ENCODE results near the gene ZNF593.

Gene ZNF593

DNA sequence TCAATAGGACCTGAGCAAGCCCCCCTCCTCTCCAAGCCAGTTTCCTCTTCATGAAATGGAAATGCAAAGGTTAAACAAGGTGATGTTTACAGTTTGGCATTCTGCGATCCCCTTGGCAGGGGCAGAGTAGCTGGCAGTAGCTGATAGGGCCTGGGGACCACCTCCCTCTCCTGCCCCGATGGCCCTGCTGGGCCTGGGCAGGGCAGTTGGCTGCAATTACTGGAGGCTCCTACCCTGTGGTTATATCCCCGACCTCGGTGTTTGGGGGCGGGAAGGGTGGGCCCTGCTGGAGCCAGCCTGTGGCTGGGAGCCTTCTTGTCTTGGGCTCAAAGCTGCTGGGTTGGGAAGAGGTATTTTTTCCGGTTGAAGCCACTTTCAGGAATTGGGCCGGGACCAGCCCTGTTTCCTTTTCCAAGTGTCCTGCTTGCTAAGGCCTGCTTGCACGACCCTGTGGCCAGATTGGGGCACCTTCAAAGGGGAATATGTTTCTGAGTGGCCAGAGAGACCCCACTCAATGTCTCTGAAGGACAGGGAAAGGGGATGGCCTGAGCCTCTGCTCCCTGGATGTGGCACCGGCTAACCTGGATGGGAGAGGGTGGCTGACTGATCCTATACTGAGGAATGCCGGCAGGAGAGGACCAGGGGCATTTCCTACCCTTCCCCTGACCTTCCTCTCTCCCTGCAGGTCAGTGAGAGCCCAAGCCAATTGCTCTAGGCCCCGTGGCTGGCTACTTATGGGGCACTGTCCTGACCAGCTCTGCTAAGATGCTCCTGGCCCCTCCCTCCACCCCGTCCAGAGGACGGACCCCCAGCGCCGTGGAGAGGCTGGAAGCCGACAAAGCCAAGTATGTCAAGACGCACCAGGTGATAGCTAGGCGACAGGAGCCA lies 8.9 kb upstream of the ZNF593 start:
- peak overlapping the region; percentile 30 for H3K4me3 ChIP-seq (ENCODE audit: low read depth, low read length)
- DNase-seq (ENCODE audit: low read depth, low spot score): no peak
- TF ChIP-seq, protein P1, sequence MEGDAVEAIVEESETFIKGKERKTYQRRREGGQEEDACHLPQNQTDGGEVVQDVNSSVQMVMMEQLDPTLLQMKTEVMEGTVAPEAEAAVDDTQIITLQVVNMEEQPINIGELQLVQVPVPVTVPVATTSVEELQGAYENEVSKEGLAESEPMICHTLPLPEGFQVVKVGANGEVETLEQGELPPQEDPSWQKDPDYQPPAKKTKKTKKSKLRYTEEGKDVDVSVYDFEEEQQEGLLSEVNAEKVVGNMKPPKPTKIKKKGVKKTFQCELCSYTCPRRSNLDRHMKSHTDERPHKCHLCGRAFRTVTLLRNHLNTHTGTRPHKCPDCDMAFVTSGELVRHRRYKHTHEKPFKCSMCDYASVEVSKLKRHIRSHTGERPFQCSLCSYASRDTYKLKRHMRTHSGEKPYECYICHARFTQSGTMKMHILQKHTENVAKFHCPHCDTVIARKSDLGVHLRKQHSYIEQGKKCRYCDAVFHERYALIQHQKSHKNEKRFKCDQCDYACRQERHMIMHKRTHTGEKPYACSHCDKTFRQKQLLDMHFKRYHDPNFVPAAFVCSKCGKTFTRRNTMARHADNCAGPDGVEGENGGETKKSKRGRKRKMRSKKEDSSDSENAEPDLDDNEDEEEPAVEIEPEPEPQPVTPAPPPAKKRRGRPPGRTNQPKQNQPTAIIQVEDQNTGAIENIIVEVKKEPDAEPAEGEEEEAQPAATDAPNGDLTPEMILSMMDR (IDR thresholded peaks at IDR 0.05; ENCODE audit: insufficient read depth, low read length, missing control alignments): no peak
- CTCF ChIA-PET: interaction anchor here (0.9 to 4.0 kb wide), 5 partner anchors 9 to 256 kb away, joined by 3 to 22 read pairs (median 5); partner anchors contain the start of gene ZNF593
- POLR2A ChIA-PET: no interaction called here

DNA sequence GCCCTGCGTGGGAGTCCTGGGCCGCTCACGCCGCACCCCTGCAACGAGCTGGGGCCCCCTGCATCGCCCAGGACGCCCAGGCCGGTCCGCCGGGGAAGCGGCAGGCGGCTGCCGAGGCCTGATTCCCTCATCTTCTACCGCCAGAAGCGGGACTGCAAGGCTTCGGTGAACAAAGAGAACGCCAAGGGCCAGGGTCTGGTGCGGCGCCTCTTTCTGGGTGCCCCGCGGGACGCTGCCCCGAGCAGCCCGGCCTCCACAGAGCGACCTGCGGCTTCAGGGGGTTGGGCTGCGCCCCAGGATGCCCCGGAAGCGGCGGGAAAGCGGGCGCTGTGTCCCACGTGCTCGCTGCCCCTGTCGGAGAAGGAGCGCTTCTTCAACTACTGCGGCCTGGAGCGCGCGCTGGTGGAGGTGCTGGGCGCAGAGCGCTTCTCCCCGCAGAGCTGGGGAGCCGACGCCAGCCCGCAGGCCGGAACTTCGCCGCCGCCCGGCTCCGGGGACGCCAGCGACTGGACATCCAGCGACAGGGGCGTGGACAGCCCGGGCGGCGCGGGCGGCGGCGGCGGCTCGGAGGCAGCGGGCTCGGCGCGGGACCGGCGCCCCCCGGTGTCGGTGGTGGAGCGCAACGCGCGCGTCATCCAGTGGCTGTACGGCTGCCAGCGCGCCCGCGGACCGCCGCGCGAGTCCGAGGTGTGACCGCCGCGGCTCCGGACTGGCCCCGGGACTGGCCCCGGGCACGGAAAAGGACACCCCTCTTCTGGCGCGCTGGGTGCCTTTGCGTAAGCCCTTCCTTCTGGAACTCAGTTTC lies 8.1 kb upstream of the ZNF593 start:
- no peak for DNase-seq (ENCODE audit: low read depth, low spot score)
- TF ChIP-seq, protein P1 (IDR thresholded peaks at IDR 0.05; ENCODE audit: insufficient read depth, low read length, missing control alignments): peak; percentile 18
- CTCF ChIA-PET: interaction anchor here (1.0 to 4.0 kb wide), 7 partner anchors 8 to 256 kb away, joined by 3 to 22 read pairs (median 5); partner anchors contain the start of gene ZNF593
- peak overlapping the region; percentile 30 for H3K4me3 ChIP-seq (ENCODE audit: low read depth, low read length)
- POLR2A ChIA-PET: no interaction called here

DNA sequence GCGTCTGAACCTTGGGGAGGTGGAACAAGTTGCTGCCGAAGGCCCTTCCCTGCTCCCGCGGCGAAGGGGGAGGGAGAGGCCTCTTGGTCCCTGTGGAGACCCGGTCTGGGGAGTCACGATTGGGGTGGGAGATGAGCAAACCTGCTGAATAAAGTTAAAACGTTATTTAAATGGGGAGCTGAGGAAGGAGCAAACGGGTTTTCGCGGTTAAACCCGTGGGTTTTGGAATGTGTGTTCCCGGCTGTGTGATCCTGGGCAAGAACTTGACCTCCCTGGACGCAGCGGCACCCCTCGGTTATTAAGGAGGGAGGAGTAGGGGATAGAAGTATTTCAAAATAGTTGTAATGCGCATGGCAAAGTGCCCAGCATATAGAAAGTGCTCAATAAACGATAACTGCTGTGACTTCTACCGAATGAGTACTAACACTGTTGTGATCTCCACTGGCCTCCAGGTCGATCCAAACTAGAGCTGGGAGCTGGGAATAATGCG lies 7.4 kb upstream of the ZNF593 start:
- TF ChIP-seq, protein P1 (IDR thresholded peaks at IDR 0.05; ENCODE audit: insufficient read depth, low read length, missing control alignments): no peak
- ChIA-PET POLR2A (no interaction called here), CTCF (interaction anchor here (0.9 to 4.0 kb wide), 6 partner anchors 12 to 128 kb away, joined by 3 to 22 read pairs (median 5); no protein-coding TSS in a partner anchor)
- H3K4me3 ChIP-seq (ENCODE audit: low read depth, low read length): peak overlapping the region; percentile 30
- no peak for DNase-seq (ENCODE audit: low read depth, low spot score)

DNA sequence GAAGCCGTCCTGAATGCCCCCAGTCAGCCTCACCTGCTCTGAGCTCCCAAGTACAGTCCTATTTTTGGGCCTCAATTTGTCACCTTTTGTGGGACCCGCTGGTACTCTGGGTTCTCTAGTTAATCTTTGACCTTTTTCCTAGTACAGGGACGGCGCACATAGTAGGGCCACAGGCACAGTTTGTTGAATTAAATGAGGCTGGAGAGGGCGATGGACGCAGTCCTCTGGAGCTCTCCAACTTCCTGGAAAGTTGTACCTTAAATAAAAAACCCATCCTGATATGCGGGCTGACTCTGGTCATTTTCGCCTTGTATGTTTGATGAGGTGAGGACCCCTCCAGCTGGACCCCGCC lies 6.0 kb upstream of the ZNF593 start:
- no peak for DNase-seq (ENCODE audit: low read depth, low spot score)

DNA sequence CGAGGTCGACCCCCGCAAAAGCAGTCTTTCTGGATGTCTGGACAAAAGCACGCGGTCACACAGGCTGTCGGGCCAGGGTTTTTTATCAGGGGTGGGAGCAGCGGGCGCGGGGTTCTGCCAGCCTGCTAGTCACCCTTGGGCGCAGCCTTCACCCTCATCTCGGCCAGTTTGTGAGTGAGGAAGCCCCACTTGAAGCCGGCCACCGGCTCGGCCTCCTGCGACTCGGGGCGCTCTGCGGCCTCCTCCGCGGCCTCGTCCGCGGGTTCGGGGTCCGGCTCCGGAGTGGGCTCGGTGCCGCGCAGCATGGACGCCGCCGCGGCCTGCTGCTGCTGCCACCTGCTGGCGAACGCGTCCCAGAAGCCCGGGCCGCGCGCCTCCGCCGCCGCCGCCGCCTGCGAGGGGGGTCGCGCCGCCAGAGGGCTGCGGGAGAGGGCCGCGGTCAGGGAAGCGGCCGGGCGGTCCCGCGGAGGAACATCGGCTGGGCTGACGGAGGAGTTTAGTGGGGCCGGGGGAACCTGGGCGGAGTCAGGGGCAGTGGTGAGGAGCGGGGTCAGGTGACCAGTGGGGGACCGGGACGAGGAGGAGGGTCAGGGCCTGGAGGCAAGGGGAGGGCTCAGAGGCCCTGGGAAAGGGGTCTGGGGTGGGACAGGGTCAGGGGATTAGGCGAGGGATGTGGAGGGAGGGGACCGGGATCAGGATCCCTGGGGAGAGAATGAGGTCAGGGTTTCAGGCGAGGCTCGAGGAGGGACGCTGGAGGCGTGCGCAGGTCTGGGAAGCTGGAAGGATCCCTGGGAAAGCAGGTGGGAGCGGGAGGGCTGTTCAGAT lies 5.5 kb upstream of the ZNF593 start:
- TF ChIP-seq, protein P1 (IDR thresholded peaks at IDR 0.05; ENCODE audit: insufficient read depth, low read length, missing control alignments): peak; percentile 72
- DNase-seq (ENCODE audit: low read depth, low spot score): no peak
- ChIA-PET POLR2A (no interaction called here), CTCF (interaction anchor here (0.7 to 4.1 kb wide), 23 partner anchors 9 to 268 kb away, joined by 3 to 36 read pairs (median 4); partner anchors contain the start of genes CEP85 and CNKSR1)
- H3K4me3 ChIP-seq (ENCODE audit: low read depth, low read length): peak overlapping the region; percentile 44

More for the DNA sequence above, 6.0 kb upstream of the ZNF593 start:
- TF ChIP-seq, protein P1 (IDR thresholded peaks at IDR 0.05; ENCODE audit: insufficient read depth, low read length, missing control alignments): no peak
- H3K4me3 ChIP-seq (ENCODE audit: low read depth, low read length): peak overlapping the region; percentile 44
- CTCF ChIA-PET: interaction anchor here (0.6 to 4.1 kb wide), 17 partner anchors 9 to 268 kb away, joined by 3 to 36 read pairs (median 4); partner anchors contain the start of gene CNKSR1
- POLR2A ChIA-PET: no interaction called here
